Left colon (tissue), 2 donors: Measurements from ENCODE around the gene CCDC134. TPM values are rescaled to one million over a fixed set of nuclear protein-coding genes. Genes with fewer than 3 reads are reported as not detected.

Source experiments
- ATAC-seq: fragments of 200-7000 bp; cut with Tn5 transposase; one replicate; pipeline ENCODE4 v1.9.1; 2020; ENCODE audit warnings: mild to moderate bottlenecking, moderate library complexity
- DNase-seq, 2 donors: peaks; one replicate each; pipeline ENCODE4 v3.0.0-alpha.2; 2020
- intact Hi-C, 2 donors: fragments of 100-400 bp; cut with DNase I in 1 of 2; cut with micrococcal nuclease in 1 of 2; formaldehyde crosslinking; loops; one replicate each; pipeline versions ENCODE4 v1.11.2 to v1.14.0; 2022; cut with DNase I, micrococcal nuclease
- long read RNA-seq: library from polyadenylated mRNA; unstranded; transcript quantifications from one replicate; pipeline ENCODE4 v2.0.0, GENCODE V29; 2021
- total RNA-seq, 2 donors: library from RNA; stranded (reverse); fragmentation: NEBNext Ultra II Directional; extraction: Animal tissue kit (Norgen Biotek cat#: 25700); gene quantifications; one replicate each; pipeline ENCODE4 v1.2.1, GENCODE V29; 2021
- donor health status: DM: no; HTN: no; CAD: no.
- donor health status: DM: yes; HTN: yes; CAD: no.

CCDC134 gene
- total RNA-seq = 10 to 100 TPM in 1 of 2 donors, 1 to 10 TPM in 1; 8.8 to 11.0 TPM
- long read RNA-seq, transcript CCDC134-201 (7 exons, 1,270 nt) = major isoform, 5 of 5 reads
- long read RNA-seq, partial matches to known transcripts = 0 of 5 reads
- long read RNA-seq, other reads (novel, unspliced or antisense) = 0 of 5 reads

- ATAC-seq (peak; percentile 98), DNase-seq (peak; percentile 90 to 94)
- intact Hi-C loops = loop anchor here in 1 of 2 donors (10.0 kb wide), 1 partner anchor 144 kb away; the partner anchor contains the start of gene CENPM
Measured at GRCh38 chr22:41800348-41801146, at the start of gene CCDC134. Gene CCDC134, plus strand, starts transcription at chr22:41800679. Its CDS starts 8,212 bp downstream, at chr22:41808891.

GRCh38 chr22:41752011-41752970 lies 48.2 kb upstream of the CCDC134 start:
- DNase-seq (no peak), ATAC-seq (no peak)
- intact Hi-C loops = no loop called here

- intact Hi-C loops = no loop called here
- ATAC-seq (no peak), DNase-seq (no peak)
Measured at GRCh38 chr22:41753984-41754383, 46.5 kb upstream of the CCDC134 start.

GRCh38 chr22:41757502-41757901 lies 43.0 kb upstream of the CCDC134 start:
- DNase-seq (no peak), ATAC-seq (peak; percentile 26)
- intact Hi-C loops = no loop called here

- intact Hi-C loops = no loop called here
- no peak for DNase-seq
- no peak for ATAC-seq
Measured at GRCh38 chr22:41758231-41758630, 42.2 kb upstream of the CCDC134 start.

- intact Hi-C loops = no loop called here
- ATAC-seq (no peak), DNase-seq (peak in 1 of 2 donors; percentile 43)
Measured at GRCh38 chr22:41762980-41763779, 37.3 kb upstream of the CCDC134 start.

- intact Hi-C loops = no loop called here
- DNase-seq = no peak
- ATAC-seq = no peak
Measured at GRCh38 chr22:41766476-41766875, 34.0 kb upstream of the CCDC134 start.

GRCh38 chr22:41768430-41768829 lies 32.0 kb upstream of the CCDC134 start:
- no peak for DNase-seq
- intact Hi-C loops = no loop called here
- no peak for ATAC-seq

- intact Hi-C loops = no loop called here
- DNase-seq = no peak
- ATAC-seq = no peak
Measured at GRCh38 chr22:41770715-41771468, 29.6 kb upstream of the CCDC134 start.

GRCh38 chr22:41772198-41772597 lies 28.3 kb upstream of the CCDC134 start:
- ATAC-seq = no peak
- no peak for DNase-seq
- intact Hi-C loops = no loop called here

GRCh38 chr22:41772645-41773044 lies 27.8 kb upstream of the CCDC134 start:
- DNase-seq (no peak), ATAC-seq (peak; percentile 69)
- intact Hi-C loops = no loop called here

- DNase-seq = no peak
- intact Hi-C loops = no loop called here
- ATAC-seq = no peak
Measured at GRCh38 chr22:41775338-41775737, 25.1 kb upstream of the CCDC134 start.

- no peak for DNase-seq
- no peak for ATAC-seq
- intact Hi-C loops = no loop called here
Measured at GRCh38 chr22:41775976-41776375, 24.5 kb upstream of the CCDC134 start.

- DNase-seq (no peak), ATAC-seq (no peak)
- intact Hi-C loops = no loop called here
Measured at GRCh38 chr22:41776381-41776780, 24.1 kb upstream of the CCDC134 start.

GRCh38 chr22:41777749-41778425 lies 22.6 kb upstream of the CCDC134 start:
- intact Hi-C loops = no loop called here
- ATAC-seq = no peak
- no peak for DNase-seq

GRCh38 chr22:41779929-41780505 lies 20.5 kb upstream of the CCDC134 start:
- intact Hi-C loops = no loop called here
- no peak for ATAC-seq
- DNase-seq = no peak
